Measurements from ENCODE around the gene INS. TPM values are rescaled to one million over a fixed set of nuclear protein-coding genes. Genes with fewer than 3 reads are reported as not detected.

The INS gene
- total and polyA plus RNA-seq, 2 of the 4 experiments (the other 2 are of a cell fraction): not detected

DNA sequence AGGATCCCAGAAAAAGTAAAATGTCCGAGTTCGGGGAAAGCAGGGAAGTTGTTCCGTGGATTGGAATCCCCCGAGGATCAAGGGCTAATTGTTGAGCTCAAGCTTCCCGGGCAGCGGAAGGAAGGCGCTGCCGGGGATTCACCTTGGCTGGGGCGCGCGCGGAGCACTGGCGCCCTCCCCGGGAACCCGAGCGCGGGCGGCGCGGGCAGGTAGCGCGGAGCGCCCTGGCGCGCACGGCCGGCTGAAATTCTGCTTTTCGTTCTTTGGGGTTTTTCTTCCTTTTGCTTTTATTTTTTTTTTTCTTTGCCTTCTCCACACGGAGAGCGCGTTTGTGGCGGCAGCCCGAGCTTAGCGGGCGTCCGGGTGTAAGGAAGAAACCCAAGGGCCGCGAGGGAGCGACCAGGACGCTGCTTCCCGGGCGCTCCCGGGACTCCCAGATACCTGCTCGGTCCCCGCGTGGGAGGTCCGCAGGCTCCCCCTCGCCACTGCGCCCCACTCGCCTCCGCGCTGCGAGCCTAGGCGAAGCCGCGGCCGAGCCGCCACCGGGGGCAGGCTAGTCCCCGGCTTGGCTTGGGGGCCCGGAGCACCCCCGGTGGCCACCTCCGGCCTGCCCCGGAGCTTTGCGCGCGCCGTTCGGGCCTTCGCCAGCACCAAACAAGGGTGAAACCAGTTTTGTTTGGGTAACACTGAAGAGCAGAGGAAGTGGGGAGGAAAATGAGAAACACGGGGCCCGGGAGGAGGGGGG, 17.0 kb downstream of the INS start:
- no peak overlapping the region for H3K4ac ChIP-seq (ENCODE audit: low read depth, low read length)
- DNase-seq (no peak), ATAC-seq (ENCODE audit: low read depth) (no peak)
- intact Hi-C loops (cut with micrococcal nuclease): no loop called here
- dilution Hi-C loops (cut with HindIII; ENCODE audit: low sequenced_read_pairs, unreplicated experiment): no loop called here
- H3K79me1 ChIP-seq (ENCODE audit: low read depth in 1 of 2, low read length in 2 of 2): no peaks in the 10 kb centered on the region
- H3K4me1 ChIP-seq (ENCODE audit: control insufficient read depth, insufficient read depth, low read length): peaks cover 2% of the 10 kb centered on the region
- no peak overlapping the region for H4K5ac ChIP-seq (ENCODE audit: low read depth, low read length)
- H2AK5ac ChIP-seq (ENCODE audit: low read depth, low read length): no peak overlapping the region
- no peak overlapping the region for H3K56ac ChIP-seq (ENCODE audit: extremely low read depth, insufficient read depth, low read length)
- H3K27me3 ChIP-seq (ENCODE audit: control insufficient read depth, insufficient read depth, low read length): peaks cover 94% of the 10 kb centered on the region
- ChIA-PET CTCF (interaction anchor here (0.6 to 3.2 kb wide), 5 partner anchors 7 to 449 kb away, joined by 3 to 14 read pairs (median 4); no protein-coding TSS in a partner anchor), POLR2A (ENCODE audit: unreplicated experiment) (no interaction called here)
- no peaks in the 10 kb centered on the region for H3K36me3 ChIP-seq (ENCODE audit: control insufficient read depth, insufficient read depth, low read length)
- no peak overlapping the region for H3K4me2 ChIP-seq (ENCODE audit: low read depth, low read length)
- H2BK15ac ChIP-seq (ENCODE audit: low read depth, low read length): no peak overlapping the region
- no peak overlapping the region for H4K91ac ChIP-seq (ENCODE audit: insufficient read depth, low read depth, low read length)
- no peak overlapping the region for H2AK9ac ChIP-seq (replicated peaks; ENCODE audit: low read depth, low read length, poor library complexity)
- H2BK120ac ChIP-seq (ENCODE audit: low read depth, low read length): no peak overlapping the region
- no peak overlapping the region for H3K9ac ChIP-seq (ENCODE audit: low read depth, low read length)
- H4K20me1 ChIP-seq (ENCODE audit: insufficient read depth, low read length): peaks cover 14% of the 10 kb centered on the region; the same call in 1 of the 2 replicates
- 1% methylated on average over 17 of the region's 72 CpGs; no CpG with 5 or more reads in 1 of the 2 experiments for WGBS, 2 experiments (ENCODE audit: extremely low coverage in 2 of 2, insufficient read length in 1 of 2)
- no peak overlapping the region for H3K4me3 ChIP-seq (ENCODE audit: insufficient read depth, low read depth, low read length)
- no peak overlapping the region for H4K8ac ChIP-seq (ENCODE audit: low read depth in 2 of 2, low read length in 2 of 2)
- no peak overlapping the region for H3K27ac ChIP-seq (ENCODE audit: insufficient read depth, low read length)
- in situ Hi-C loops (cut with MboI; ENCODE audit: low sequenced_read_pairs): no loop called here
- no peak overlapping the region for H2BK5ac ChIP-seq (ENCODE audit: low read depth, low read length, poor library complexity, severe bottlenecking)
- H3K14ac ChIP-seq (replicated peaks; ENCODE audit: low read depth, low read length): no peak overlapping the region
- no peak overlapping the region for H3K18ac ChIP-seq (ENCODE audit: low read depth, low read length)
- no peak overlapping the region for H2BK20ac ChIP-seq (ENCODE audit: low read depth, low read length)
- H3K23ac ChIP-seq (ENCODE audit: low read depth, low read length): no peak overlapping the region
- H3K9me3 ChIP-seq (ENCODE audit: control insufficient read depth, insufficient read depth, low read length): no peaks in the 10 kb centered on the region
- H3K9me1 ChIP-seq (ENCODE audit: insufficient read depth, low read length): no peaks in the 10 kb centered on the region
- no peak for TF ChIP-seq POLR2A (IDR thresholded peaks at IDR 0.05; ENCODE audit: low read depth, low read length)
- TF ChIP-seq, protein P1, sequence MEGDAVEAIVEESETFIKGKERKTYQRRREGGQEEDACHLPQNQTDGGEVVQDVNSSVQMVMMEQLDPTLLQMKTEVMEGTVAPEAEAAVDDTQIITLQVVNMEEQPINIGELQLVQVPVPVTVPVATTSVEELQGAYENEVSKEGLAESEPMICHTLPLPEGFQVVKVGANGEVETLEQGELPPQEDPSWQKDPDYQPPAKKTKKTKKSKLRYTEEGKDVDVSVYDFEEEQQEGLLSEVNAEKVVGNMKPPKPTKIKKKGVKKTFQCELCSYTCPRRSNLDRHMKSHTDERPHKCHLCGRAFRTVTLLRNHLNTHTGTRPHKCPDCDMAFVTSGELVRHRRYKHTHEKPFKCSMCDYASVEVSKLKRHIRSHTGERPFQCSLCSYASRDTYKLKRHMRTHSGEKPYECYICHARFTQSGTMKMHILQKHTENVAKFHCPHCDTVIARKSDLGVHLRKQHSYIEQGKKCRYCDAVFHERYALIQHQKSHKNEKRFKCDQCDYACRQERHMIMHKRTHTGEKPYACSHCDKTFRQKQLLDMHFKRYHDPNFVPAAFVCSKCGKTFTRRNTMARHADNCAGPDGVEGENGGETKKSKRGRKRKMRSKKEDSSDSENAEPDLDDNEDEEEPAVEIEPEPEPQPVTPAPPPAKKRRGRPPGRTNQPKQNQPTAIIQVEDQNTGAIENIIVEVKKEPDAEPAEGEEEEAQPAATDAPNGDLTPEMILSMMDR (conservative IDR thresholded peaks at IDR 0.05; ENCODE audit: low read depth, low read length): 0 out of 2 replicates have a peak, but pooled peaks have one; percentile 1
- BruUV-seq (replicated peaks): no TSS peak
- H2AFZ ChIP-seq (replicated peaks; ENCODE audit: low read length, poor library complexity): no peak overlapping the region

Data from IMR-90 (cell line).